Adrenal gland (tissue), 12 donors: Measurements from ENCODE around the gene SPTBN1. TPM values are rescaled to one million over a fixed set of nuclear protein-coding genes. Genes with fewer than 3 reads are reported as not detected.
"Not testable (repeated sequence)": the region's sequence is repeated elsewhere in the genome, so short reads cannot be mapped to it uniquely, and the experiment has no call there.

Source experiments
- DNase-seq, 7 donors: peaks; one replicate each; pipeline ENCODE4 v3.0.0-alpha.2; 2019 to 2020
- H3K27ac ChIP-seq, 5 donors: fragments of 200-600 bp; sonication (generic) in 4 of 5; 1 replicate in 3 of 5; 2 replicates in 2 of 5; pipeline versions ENCODE4 v1.5.1 to v1.8.0; 2016 to 2020; ENCODE audit warnings: mild to moderate bottlenecking in 1 of 5
- H3K27me3 ChIP-seq: fragments of 200-600 bp; 2 replicates; pipeline ENCODE4 v1.8.0; 2021
- H3K36me3 ChIP-seq, 2 donors: fragments of 200-600 bp; replicated peaks in 1 of 2; 1 replicate in 1 of 2; 2 replicates in 1 of 2; pipeline versions ENCODE4 v1.5.1 to v1.8.0; 2018 to 2022
- H3K4me1 ChIP-seq, 2 donors: fragments of 200-600 bp; replicated peaks in 1 of 2; 1 replicate in 1 of 2; 2 replicates in 1 of 2; pipeline versions ENCODE4 v1.5.1 to v1.8.0; 2018 to 2021
- H3K4me3 ChIP-seq, 4 donors: fragments of 200-600 bp; sonication (generic) in 3 of 4; one replicate each; pipeline ENCODE4 v1.5.1; 2016 to 2018
- H3K9me3 ChIP-seq, 3 donors: fragments of 200-600 bp; sonication (generic) in 1 of 3; replicated peaks in 1 of 3; 1 replicate in 2 of 3; 2 replicates in 1 of 3; pipeline versions ENCODE4 v1.5.1 to v1.8.0; 2016 to 2021
- CTCF ChIP-seq, 6 experiments: fragments of 450-650 bp in 4 of 6; fragments of 200-600 bp in 2 of 6; sonication (generic) in 1 of 6; IDR thresholded peaks; 1 replicate in 5 of 6; 2 replicates in 1 of 6; pipeline versions ENCODE4 v1.5.1 to v1.8.0; 2016 to 2021; ENCODE audit warnings: antibody characterized with exemption in 6 of 6, mild to moderate bottlenecking in 2 of 6, moderate library complexity in 1 of 6
- POLR2A ChIP-seq, 2 donors: fragments of 450-650 bp; IDR thresholded peaks; one replicate each; pipeline ENCODE4 v1.6.1; 2017; ENCODE audit warnings: antibody characterized with exemption in 2 of 2, mild to moderate bottlenecking in 2 of 2, moderate library complexity in 1 of 2
- WGBS, 4 donors: extraction: QIAGEN DNeasy Blood & Tissue Kit in 2 of 4; methylation state at CpG; one replicate each; pipeline versions ENCODE4 v1.1.5 to v1.1.7; 2013 to 2017; 5-methylcytosine and 5-hydroxymethylcytosine counted together
- intact Hi-C, 2 donors: fragments of 100-400 bp; cut with DNase I; formaldehyde crosslinking; loops; one replicate each; pipeline versions ENCODE4 v1.14.1 to v1.15.0; 2022 to 2023
- polyA plus RNA-seq, 3 donors: library from polyadenylated mRNA; stranded (reverse); fragments of 200-250 nt in 2 of 3; fragments of 350-450 nt in 1 of 3; fragmentation: Illumina TruSeq in 1 of 3; extraction: RNeasy Lipid Tissue Mini Kit (QIAGEN cat#74804) in 1 of 3; gene quantifications; one replicate each; pipeline ENCODE4 v1.2.3, GENCODE V29; 2013 to 2014
- total RNA-seq, 9 donors: library from RNA; depleted of rRNA in 4 of 9; stranded (reverse); fragments of >200 nt in 4 of 9; fragments of 120-200 nt in 1 of 9; fragmentation: NEBNext Ultra II Directional in 1 of 9; extraction: Animal tissue kit (Norgen Biotek cat#: 25700) in 1 of 9; gene quantifications; one replicate each; pipeline versions ENCODE4 v1.1.0 to v1.2.4, GENCODE V29; 2013 to 2023
- donor health status: healthy with polysubstance abuse.
- donor health status: Bipolar disorder and iron deficiency.
- donor health status: DM: yes; HTN: yes; CAD: no.
- donor health status: DM: no; HTN: no; CAD: no.
- donor health status: DM: no; HTN: no; CAD: no.
- donor health status: DM: yes; HTN: yes; CAD: no.

SPTBN1 gene
- total and polyA plus RNA-seq, 12 donors = 72.9 to 653 (median 493) TPM

DNA sequence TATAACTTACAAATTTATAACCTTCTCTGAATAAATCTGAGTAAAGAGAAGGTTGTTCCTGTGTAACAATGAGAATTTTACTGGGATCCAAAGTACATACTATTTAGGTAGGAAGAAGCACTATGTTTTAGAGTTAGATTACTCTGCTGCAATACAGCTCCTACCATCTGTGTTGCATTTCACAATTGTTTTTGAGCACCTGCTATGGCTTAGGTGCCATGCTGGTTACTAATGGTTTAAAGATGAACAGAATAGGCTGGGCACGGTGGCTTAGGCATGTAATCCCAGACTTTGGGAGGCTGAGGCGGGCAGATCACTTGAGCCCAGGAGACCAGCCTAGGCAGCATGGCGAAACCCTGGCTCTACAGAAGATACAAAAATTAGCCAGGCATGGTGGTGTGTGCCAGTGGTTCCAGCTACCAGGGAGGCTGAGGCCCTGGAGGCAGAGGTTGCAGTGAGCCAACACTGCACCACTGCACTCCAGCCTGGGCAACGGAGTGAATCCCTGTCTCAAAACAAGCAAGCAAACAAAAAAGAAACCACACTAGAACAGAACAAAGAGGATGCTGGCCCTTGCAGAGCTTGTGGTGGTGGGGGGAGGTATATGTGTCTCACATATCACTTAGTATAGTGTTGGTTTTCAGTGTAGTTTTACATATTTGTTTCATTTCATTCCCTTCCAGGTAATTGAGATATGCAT lies 56.7 kb downstream of the SPTBN1 start:
- H3K27ac ChIP-seq = peak overlapping the region in 1 of 5 donors; percentile 38
- H3K36me3 ChIP-seq = no peaks in the 10 kb centered on the region
- TF ChIP-seq CTCF (IDR thresholded peaks at IDR 0.05) = no peak
- TF ChIP-seq POLR2A (IDR thresholded peaks at IDR 0.05) = no peak
- H3K27me3 ChIP-seq = no peaks in the 10 kb centered on the region
- H3K4me3 ChIP-seq = no peak overlapping the region
- WGBS, 4 donors = 83 to 90% (median 86%) methylated on average over 4 of the region's 4 CpGs
- DNase-seq = no peak
- intact Hi-C loops = no loop called here
- H3K9me3 ChIP-seq = no peaks in the 10 kb centered on the region
- H3K4me1 ChIP-seq = peaks cover 7 to 37% of the 10 kb centered on the region in 2 donors

DNA sequence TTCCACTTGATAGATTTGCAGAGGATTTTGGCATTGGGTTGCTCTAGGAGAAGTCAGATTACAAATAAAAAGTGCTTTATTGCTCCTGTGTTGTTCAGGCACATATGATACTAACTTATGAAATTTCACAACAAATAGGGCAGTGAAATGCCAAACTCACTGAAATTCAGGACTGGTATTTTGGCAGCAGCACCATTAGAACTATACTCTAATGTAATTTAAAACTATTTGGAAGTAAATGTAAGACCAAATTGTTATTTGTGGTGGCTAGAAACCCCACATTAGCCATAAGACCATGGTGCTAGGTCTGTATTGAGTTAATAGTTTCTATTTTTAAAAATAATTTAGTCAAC lies 57.2 kb downstream of the SPTBN1 start:
- TF ChIP-seq CTCF (IDR thresholded peaks at IDR 0.05) (no peak), POLR2A (IDR thresholded peaks at IDR 0.05) (no peak)
- H3K27ac ChIP-seq = peak overlapping the region in 1 of 5 donors; percentile 7
- intact Hi-C loops = no loop called here
- no peaks in the 10 kb centered on the region for H3K36me3 ChIP-seq
- H3K9me3 ChIP-seq = no peaks in the 10 kb centered on the region
- DNase-seq = no peak
- no peaks in the 10 kb centered on the region for H3K27me3 ChIP-seq
- peaks cover 7 to 37% of the 10 kb centered on the region in 2 donors for H3K4me1 ChIP-seq
- H3K4me3 ChIP-seq = no peak overlapping the region

GRCh38 chr2:54514822-54515569 lies 58.9 kb downstream of the SPTBN1 start:
- Histone ChIP-seq H3K27ac (no peak overlapping the region), H3K9me3 (no peaks in the 10 kb centered on the region), H3K36me3 (no peaks in the 10 kb centered on the region), H3K4me3 (no peak overlapping the region), H3K27me3 (no peaks in the 10 kb centered on the region), H3K4me1 (peaks cover 7 to 27% of the 10 kb centered on the region in 2 donors)
- intact Hi-C loops = no loop called here
- DNase-seq = no peak
- 36 to 69% (median 65%) methylated on average over 1 of the region's 1 CpG for WGBS, 4 donors
- TF ChIP-seq CTCF (IDR thresholded peaks at IDR 0.05) (no peak), POLR2A (IDR thresholded peaks at IDR 0.05) (no peak)

GRCh38 chr2:54516842-54517241 lies 60.7 kb downstream of the SPTBN1 start:
- Histone ChIP-seq H3K4me3 (no peak overlapping the region), H3K27me3 (no peaks in the 10 kb centered on the region), H3K27ac (no peak overlapping the region), H3K4me1 (peaks cover 7 to 15% of the 10 kb centered on the region in 2 donors), H3K9me3 (no peaks in the 10 kb centered on the region), H3K36me3 (no peaks in the 10 kb centered on the region)
- TF ChIP-seq CTCF (IDR thresholded peaks at IDR 0.05) (no peak), POLR2A (IDR thresholded peaks at IDR 0.05) (no peak)
- no peak for DNase-seq
- WGBS, 4 donors = 82 to 94% (median 84%) methylated on average over 2 of the region's 2 CpGs
- intact Hi-C loops = no loop called here

- intact Hi-C loops, H3K36me3 ChIP-seq, H3K9me3 ChIP-seq, DNase-seq, H3K27ac ChIP-seq, H3K27me3 ChIP-seq, H3K4me3 ChIP-seq: not testable (repeated sequence)
- WGBS, 4 donors = 85 to 88% (median 87%) methylated on average over 7 of the region's 7 CpGs
- H3K4me1 ChIP-seq = peaks cover 7 to 14% of the 10 kb centered on the region in 2 donors
These were observed 61.9 kb downstream of the SPTBN1 start for GRCh38 chr2:54518016-54518415.
